ENCODE data around the gene UPF1. TPM values are rescaled to one million over a fixed set of nuclear protein-coding genes. Genes with fewer than 3 reads are reported as not detected.
"Not testable (repeated sequence)": the region's sequence is repeated elsewhere in the genome, so short reads cannot be mapped to it uniquely, and the experiment has no call there.

UPF1 gene
- total RNA-seq, 1 experiment from 2014 or later = 56.5 TPM

- no peak for DNase-seq (ENCODE audit: low read depth)
These were observed 67.0 kb downstream of the UPF1 start for GRCh38 chr19:18898607-18899408.

- no peak for DNase-seq (ENCODE audit: low read depth)
These were observed 68.1 kb downstream of the UPF1 start for GRCh38 chr19:18899624-18900560.

GRCh38 chr19:18900700-18901481 is 69.1 kb downstream of the UPF1 start:
- no peak for DNase-seq (ENCODE audit: low read depth)

GRCh38 chr19:18901491-18901890 is 69.7 kb downstream of the UPF1 start:
- no peak for DNase-seq (ENCODE audit: low read depth)

GRCh38 chr19:18902519-18902918 is 70.8 kb downstream of the UPF1 start:
- DNase-seq (ENCODE audit: low read depth) = not testable (repeated sequence)

DNA sequence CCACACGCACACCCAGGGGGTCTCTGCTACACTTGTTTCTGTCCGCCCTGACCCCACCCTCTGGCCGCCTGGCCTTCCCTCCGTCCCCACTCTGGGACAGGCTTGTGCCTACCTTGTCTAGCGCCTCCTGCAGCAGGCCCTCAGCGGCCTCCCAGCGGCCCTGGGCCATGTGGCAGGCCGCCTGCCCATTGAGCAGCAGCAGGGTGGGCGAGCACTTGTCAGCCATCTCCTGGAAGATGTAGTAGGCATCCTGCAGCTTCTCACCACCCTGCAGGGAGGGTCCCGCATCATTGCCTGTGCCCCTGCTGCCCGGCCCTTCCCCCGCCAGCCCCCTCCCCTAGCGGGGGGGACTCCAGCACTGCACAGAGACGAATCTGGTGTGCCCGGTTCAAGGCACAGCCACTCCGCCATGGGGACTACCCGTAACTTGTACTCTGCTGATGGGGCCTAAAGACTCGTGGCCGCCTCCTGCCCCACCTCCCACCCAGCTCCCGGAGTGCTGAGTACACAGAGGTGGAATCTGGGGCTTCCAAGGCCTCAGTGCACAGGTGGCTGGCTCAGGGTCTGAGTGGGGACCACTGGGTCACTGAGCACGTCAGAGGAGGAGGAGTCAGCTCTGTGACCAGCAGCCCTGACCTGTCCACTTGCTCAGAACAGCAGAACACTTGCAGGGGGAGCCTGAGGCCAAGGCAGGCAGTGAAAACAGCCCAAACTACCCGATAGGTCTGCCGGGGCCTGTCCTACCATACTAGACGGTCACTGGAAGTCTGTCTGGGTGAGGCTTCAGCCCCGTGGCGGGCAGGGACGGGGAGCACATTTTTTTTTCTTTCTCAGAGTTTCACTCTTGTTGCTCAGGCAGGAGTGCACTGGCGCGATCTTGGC is 71.6 kb downstream of the UPF1 start:
- DNase-seq (ENCODE audit: low read depth) = no peak

- DNase-seq (ENCODE audit: low read depth) = no peak
These were observed 72.7 kb downstream of the UPF1 start for GRCh38 chr19:18904334-18905057.

DNA sequence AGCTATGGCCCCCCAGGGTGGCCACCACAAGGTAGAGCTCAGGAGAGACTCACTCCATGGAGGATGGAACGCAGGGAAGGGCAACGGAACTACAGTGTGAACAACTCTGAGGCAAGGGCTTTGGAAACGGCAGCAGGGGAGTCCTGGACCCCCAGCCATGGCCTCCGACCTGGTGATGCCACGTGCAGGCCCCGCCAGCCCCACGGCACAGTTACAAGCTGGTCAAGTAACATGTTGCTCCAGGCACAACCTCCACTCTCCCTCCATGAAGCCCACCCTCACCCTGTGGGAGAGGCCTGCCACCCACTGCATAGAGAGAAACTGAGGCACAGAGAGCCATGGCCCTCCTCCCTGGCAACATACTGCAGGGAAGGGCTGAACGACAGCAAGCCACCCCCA is 73.3 kb downstream of the UPF1 start:
- DNase-seq (ENCODE audit: low read depth) = no peak

- no peak for DNase-seq (ENCODE audit: low read depth)
These were observed 73.9 kb downstream of the UPF1 start for GRCh38 chr19:18905513-18906236.

GRCh38 chr19:18906605-18907519 is 75.1 kb downstream of the UPF1 start:
- no peak for DNase-seq (ENCODE audit: low read depth)

GRCh38 chr19:18908917-18909619 is 77.3 kb downstream of the UPF1 start:
- DNase-seq (ENCODE audit: low read depth) = no peak

GRCh38 chr19:18910010-18910409 is 78.3 kb downstream of the UPF1 start:
- DNase-seq (ENCODE audit: low read depth) = no peak

GRCh38 chr19:18910801-18911436 is 79.2 kb downstream of the UPF1 start:
- no peak for DNase-seq (ENCODE audit: low read depth)

- DNase-seq (ENCODE audit: low read depth) = no peak
These were observed 81.2 kb downstream of the UPF1 start for GRCh38 chr19:18912933-18913332.

DNA sequence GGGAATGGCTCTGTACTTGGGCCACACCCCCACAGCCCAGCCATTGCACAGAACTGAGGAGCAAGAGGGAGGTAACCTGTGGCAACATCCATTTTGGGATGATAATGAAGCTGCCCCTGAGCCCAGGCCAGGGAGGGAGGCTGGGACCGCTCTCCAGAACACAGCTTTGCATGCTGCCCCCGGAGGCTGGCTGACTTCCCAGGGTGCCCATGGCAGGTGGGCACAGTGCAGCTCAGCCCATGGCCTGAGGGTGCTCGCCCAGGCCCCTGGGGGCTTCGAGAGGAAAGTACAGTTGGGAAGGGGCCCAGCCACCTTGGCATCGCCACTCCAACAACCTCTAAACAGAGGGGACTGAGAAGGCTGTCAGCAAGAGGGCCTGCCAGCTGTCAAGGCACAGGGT is 81.7 kb downstream of the UPF1 start:
- DNase-seq (ENCODE audit: low read depth) = no peak

DNA sequence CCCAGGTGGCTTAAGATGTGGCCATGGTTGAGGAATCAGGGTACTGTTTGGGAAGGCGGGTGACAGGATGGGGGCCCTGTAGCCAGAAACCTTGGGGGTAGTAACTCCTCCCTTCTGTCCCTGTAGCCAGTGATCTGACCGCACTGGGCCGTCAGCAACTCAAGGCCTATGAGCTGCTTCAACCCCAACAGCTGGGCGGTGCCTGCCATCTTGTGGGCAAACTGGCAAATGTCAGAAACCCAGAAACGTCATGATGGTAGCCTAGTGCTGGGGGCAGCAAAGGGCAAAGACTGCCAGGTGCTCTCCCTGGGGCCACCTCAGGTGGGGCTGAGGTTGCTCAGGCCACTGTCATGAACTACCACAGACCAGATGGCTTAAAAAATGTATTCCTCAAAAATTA is 83.9 kb downstream of the UPF1 start:
- peak; percentile 45 for DNase-seq (ENCODE audit: low read depth)

GRCh38 chr19:18917593-18917992 is 85.8 kb downstream of the UPF1 start:
- not testable (repeated sequence) for DNase-seq (ENCODE audit: low read depth)
